ENCODE data around the gene PCDHGA4.
"Not testable (repeated sequence)": the region's sequence is repeated elsewhere in the genome, so short reads cannot be mapped to it uniquely, and the experiment has no call there.

Gene PCDHGA4

GRCh38 chr5:141382469-141383294 lies 27.9 kb downstream of the PCDHGA4 start, which contains the start of gene PCDHGA7:
PCDHGA7 (plus strand) TSS chr5:141382742; CDS start chr5:141382900, 158 bp downstream.
- DNase-seq (ENCODE audit: low read depth in 2 of 2, low spot score in 1 of 2): no peak

GRCh38 chr5:141383345-141383744 lies 28.5 kb downstream of the PCDHGA4 start:
- no peak for DNase-seq (ENCODE audit: low read depth in 2 of 2, low spot score in 1 of 2)

- DNase-seq (ENCODE audit: low read depth in 2 of 2, low spot score in 1 of 2): no peak
Observed at GRCh38 chr5:141384471-141385267, 29.8 kb downstream of the PCDHGA4 start.

GRCh38 chr5:141387557-141388311 lies 32.9 kb downstream of the PCDHGA4 start, which contains the start of gene PCDHGB4:
PCDHGB4 (plus strand) TSS chr5:141387698; CDS start chr5:141387885, 187 bp downstream.
- DNase-seq (ENCODE audit: low read depth in 2 of 2, low spot score in 1 of 2): not testable (repeated sequence)

GRCh38 chr5:141388661-141389060 lies 33.8 kb downstream of the PCDHGA4 start:
- DNase-seq (ENCODE audit: low read depth in 2 of 2, low spot score in 1 of 2): no peak

- DNase-seq (ENCODE audit: low read depth in 2 of 2, low spot score in 1 of 2): no peak
Observed at GRCh38 chr5:141389153-141390042, 34.6 kb downstream of the PCDHGA4 start.

GRCh38 chr5:141392429-141393198 lies 37.8 kb downstream of the PCDHGA4 start, which contains the start of gene PCDHGA8:
PCDHGA8 (plus strand) TSS chr5:141392633; CDS start chr5:141392814, 181 bp downstream.
- no peak for DNase-seq (ENCODE audit: low read depth in 2 of 2, low spot score in 1 of 2)

- DNase-seq (ENCODE audit: low read depth in 2 of 2, low spot score in 1 of 2): no peak
Observed at GRCh38 chr5:141393267-141393666, 38.4 kb downstream of the PCDHGA4 start.

- not testable (repeated sequence) for DNase-seq (ENCODE audit: low read depth in 2 of 2, low spot score in 1 of 2)
Observed at GRCh38 chr5:141394401-141395187, 39.8 kb downstream of the PCDHGA4 start.

- not testable (repeated sequence) for DNase-seq (ENCODE audit: low read depth in 2 of 2, low spot score in 1 of 2)
Observed at GRCh38 chr5:141397756-141398551, 43.1 kb downstream of the PCDHGA4 start, which contains the start of gene PCDHGB5. PCDHGB5 (plus strand) TSS chr5:141397947; CDS start chr5:141398128, 181 bp downstream.

GRCh38 chr5:141398608-141399007 lies 43.8 kb downstream of the PCDHGA4 start:
- DNase-seq (ENCODE audit: low read depth in 2 of 2, low spot score in 1 of 2): no peak

- no peak for DNase-seq (ENCODE audit: low read depth in 2 of 2, low spot score in 1 of 2)
Observed at GRCh38 chr5:141399555-141400258, 44.9 kb downstream of the PCDHGA4 start.

- no peak for DNase-seq (ENCODE audit: low read depth in 2 of 2, low spot score in 1 of 2)
Observed at GRCh38 chr5:141402553-141403243, 47.9 kb downstream of the PCDHGA4 start, which contains the start of gene PCDHGA9. PCDHGA9 (plus strand) TSS chr5:141402778; CDS start chr5:141402953, 175 bp downstream.

- no peak for DNase-seq (ENCODE audit: low read depth in 2 of 2, low spot score in 1 of 2)
Observed at GRCh38 chr5:141403387-141403786, 48.6 kb downstream of the PCDHGA4 start.

Data from stimulated activated CD8-positive, alpha-beta memory T cell treated with anti-CD3 and anti-CD28 coated beads, Interleukin-4, amount 100 ng/mL, for 1 hour (primary cell).